Stimulated activated CD4-positive, alpha-beta T cell treated with anti-CD3 and anti-CD28 coated beads, Interleukin-15, amount 100 ng/mL, for 1 hour (primary cell): ENCODE measurements around the gene STXBP4.

Experiments used
- DNase-seq, 2 donors: peaks; one replicate each; pipeline ENCODE4 v3.0.0-alpha.2; 2020; ENCODE audit warnings: low read depth in 1 of 2, low spot score in 1 of 2

The STXBP4 gene, protein sequence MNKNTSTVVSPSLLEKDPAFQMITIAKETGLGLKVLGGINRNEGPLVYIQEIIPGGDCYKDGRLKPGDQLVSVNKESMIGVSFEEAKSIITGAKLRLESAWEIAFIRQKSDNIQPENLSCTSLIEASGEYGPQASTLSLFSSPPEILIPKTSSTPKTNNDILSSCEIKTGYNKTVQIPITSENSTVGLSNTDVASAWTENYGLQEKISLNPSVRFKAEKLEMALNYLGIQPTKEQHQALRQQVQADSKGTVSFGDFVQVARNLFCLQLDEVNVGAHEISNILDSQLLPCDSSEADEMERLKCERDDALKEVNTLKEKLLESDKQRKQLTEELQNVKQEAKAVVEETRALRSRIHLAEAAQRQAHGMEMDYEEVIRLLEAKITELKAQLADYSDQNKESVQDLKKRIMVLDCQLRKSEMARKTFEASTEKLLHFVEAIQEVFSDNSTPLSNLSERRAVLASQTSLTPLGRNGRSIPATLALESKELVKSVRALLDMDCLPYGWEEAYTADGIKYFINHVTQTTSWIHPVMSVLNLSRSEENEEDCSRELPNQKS

DNA sequence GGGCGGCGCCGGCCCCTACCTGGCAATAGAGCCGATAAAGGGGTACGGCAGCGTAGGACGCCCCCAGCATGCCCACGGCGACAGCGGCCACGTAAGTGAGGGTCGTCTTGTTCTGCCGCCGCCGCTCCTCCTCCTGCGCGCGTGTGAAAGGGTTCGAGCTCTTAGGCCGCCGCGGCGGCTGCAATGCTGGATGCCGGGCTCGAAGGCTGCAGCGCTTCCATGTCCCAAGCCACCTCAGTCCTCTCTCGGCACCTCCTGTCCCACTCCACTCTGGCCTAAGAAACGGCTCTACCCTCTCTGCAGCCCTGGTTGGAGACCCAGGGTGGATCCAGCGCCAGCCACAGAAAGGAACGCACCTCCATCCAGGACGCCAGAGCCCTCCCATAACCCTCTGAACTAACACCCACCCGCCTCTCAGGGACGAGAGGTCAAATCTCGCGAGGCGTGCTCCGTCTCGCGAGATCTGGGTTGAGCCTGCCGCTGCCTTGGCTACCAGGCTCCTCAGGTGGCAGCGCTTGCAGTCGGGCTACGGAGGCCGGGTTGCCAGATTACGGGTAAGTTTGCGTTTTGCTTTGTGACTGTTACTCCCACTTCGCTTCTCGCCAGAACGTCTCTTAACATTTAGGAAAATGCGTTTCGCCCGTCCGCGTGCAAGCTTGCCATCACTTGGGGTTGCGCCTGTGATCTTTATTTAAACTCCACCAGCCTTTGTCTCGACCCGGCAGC is at the start of gene STXBP4, which contains the start of gene COX11:
STXBP4 (plus strand) TSS at position 504 of the 726 bp plus-strand sequence. CDS start 17,455 bp downstream, outside the sequence.
COX11 (minus strand) TSS at position 393 of the 726 bp plus-strand sequence; CDS start at position 385, 8 bp downstream.
- peak; percentile 88 to 90 for DNase-seq

GRCh38 chr17:54919425-54919824 is 49.1 kb upstream of the STXBP4 start:
- no peak for DNase-seq

DNA sequence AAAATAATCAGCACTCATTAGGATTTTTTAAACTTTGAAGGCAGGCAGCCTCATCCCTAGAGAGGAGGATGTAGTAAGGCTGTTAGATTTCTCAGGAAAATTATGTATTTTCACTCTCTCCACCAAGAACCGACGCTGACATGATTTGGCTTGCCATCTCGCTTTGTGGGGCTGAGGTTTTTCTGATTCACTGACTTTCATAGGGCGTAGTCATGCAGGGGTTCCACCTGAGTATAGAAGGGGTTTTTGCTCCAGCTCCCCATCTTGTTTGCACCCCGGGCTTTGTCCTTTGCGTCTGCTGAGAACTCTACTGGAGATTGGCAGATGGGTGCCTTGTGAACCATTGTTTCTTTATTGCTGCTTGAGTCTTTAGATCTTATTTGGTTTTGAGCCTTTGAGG is 47.7 kb upstream of the STXBP4 start:
- DNase-seq = no peak

GRCh38 chr17:54924405-54924804 is 44.2 kb upstream of the STXBP4 start:
- DNase-seq = no peak

GRCh38 chr17:54927525-54927924 is 41.0 kb upstream of the STXBP4 start:
- no peak for DNase-seq

DNA sequence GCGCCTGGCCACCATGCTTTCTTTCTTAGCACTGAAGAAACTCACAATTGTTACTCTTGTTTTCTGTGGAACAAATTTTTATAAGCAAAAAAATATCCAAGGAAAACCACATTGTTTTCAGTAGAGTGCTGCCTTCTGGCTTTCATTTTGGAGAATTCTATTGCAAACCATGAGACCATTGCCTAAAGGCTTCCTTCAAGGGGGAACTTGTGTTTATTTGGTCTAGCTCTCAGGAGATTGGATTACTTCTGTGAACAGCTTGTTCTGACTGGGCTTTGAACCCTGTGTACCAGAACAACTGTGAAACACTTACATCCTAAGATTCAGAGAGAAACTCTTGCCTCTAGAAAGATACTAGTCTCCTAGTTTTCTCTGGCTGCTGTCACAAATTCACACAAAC is 35.9 kb upstream of the STXBP4 start:
- no peak for DNase-seq

DNA sequence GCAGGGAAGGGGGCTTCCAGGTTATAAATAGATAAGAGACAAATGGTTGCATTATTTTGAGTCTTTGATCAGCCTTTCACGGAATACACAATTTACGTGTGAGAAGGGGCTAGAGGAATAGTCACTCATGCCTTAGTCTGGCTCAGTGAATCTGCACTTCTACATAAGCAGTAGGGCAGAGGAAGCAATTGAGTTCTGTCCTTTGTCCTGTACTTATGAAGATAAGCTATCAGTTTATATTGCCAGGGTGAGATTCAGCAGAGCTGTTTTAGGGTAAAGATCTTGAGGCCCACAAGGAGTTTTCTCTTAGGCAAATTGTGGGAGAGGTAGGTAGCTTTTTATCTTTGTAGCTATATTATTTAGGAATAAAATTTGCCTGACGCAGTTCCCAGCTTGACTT is 34.6 kb upstream of the STXBP4 start:
- DNase-seq = no peak

DNA sequence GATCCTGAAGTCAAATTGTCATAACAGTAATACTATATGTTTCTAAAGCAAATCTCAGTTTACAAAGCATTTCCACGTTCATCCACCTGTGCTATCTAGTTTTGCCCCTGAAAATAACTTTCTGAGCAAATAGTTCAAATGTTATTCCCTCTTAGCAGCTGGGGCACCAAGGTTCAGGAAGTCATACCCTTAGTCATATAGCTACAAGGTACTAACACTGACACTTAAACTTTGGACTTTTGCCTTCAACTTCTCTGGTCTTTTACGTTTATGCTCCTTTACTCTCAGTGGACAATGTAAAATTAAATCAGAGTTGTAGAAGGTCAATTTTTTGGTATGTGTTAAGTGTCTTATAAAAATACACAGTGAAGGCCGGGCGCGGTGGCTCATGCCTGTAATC is 33.1 kb upstream of the STXBP4 start:
- DNase-seq = no peak

- no peak for DNase-seq
These were observed 31.5 kb upstream of the STXBP4 start for GRCh38 chr17:54937018-54937417.

DNA sequence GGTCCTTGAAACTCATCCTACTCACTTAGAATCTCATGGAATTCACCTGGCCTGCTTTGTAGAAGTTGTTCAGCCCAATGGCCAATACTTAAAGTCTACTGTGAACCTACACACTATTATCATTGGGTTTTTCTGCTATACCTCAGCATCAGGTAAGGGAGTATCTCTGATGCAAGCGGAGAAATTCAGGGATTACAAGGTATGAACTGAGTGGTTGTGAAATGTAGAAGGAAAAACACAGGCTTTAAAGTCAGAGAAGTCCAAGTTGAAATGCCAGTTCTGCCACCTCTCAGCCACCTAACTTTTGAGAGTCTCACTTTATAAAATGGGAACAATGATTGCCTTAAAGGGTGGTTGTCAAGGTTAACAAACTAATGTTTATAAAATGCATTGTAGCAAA is 31.1 kb upstream of the STXBP4 start:
- no peak for DNase-seq

GRCh38 chr17:54941285-54941684 is 27.3 kb upstream of the STXBP4 start:
- DNase-seq = no peak

- no peak for DNase-seq
These were observed 23.8 kb upstream of the STXBP4 start for GRCh38 chr17:54944796-54945195.

DNA sequence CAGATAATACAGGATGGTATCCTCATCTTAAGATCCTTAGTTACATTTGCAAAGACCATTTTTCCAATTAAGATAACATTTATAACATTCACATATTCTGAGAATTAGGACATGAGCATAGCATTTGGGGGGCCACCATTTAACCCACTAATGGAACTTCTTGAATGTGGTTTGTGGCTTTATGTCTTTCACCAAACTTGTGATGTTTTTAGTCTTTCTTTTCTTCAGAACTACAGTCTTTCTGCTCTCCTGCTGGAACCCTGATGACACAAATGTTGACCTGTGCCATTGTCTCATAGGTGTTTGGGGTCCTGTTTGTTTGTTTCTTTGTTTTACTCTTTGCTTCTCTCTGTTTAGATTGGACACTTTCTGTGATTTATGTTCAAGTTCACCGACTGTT is 23.3 kb upstream of the STXBP4 start:
- no peak for DNase-seq

- no peak for DNase-seq
These were observed 22.9 kb upstream of the STXBP4 start for GRCh38 chr17:54945671-54946070.

DNA sequence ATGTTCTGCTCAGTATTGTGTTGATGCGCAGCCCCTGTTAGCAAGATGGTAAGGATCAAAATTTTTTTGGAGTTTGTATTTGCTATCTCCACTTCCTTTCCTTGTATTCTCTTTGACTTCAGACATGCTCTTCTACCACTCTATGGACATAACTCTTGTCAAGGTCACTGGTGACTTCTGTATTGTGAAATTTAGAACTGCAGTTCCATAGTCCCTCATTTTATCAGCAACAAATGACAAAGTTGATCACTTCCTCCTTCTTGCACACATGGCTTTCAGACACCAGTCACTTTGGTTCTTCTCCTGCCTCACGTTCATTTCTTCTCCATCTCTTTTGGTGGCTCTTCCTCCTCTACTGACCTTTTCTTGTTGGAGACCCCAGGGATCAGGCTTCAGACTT is 21.2 kb upstream of the STXBP4 start:
- DNase-seq = no peak

DNA sequence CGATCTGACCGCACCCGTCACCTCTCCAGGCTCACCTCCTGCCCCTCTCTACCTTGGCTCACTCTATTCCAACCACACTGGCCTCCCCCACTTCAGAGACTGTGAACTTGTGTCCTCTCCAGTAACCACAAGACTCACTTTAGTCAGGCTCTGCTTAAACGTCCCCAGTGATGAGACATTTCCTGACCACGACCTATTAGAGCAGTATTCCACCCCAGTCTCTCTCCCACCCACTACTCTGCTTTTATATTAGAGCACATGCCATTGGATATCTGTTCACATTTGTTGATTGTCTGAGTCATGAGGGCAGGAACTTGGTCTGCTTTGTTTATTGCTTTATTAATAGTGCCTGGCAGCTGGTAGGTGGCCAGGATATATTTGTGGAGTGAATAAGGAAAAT is 20.2 kb upstream of the STXBP4 start:
- DNase-seq = no peak

DNA sequence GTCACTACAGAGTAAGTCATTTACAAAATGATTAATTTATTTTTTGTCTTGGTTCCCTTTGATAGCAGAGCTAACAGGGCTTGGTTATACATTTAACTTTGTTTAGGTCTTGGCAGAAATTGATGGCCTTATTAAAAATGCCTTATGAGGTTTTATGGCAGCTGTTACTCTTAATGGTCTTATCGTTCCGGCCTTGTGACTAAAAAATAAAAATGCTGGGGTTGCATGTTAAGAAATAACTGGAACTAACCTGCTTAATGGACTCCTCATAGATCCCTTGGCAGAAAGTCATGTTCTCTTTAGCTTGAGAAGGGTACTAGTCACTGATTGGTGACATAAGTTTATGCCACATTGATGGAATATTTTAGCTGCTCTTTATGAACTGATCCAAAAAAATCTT is 18.4 kb upstream of the STXBP4 start:
- no peak for DNase-seq

DNA sequence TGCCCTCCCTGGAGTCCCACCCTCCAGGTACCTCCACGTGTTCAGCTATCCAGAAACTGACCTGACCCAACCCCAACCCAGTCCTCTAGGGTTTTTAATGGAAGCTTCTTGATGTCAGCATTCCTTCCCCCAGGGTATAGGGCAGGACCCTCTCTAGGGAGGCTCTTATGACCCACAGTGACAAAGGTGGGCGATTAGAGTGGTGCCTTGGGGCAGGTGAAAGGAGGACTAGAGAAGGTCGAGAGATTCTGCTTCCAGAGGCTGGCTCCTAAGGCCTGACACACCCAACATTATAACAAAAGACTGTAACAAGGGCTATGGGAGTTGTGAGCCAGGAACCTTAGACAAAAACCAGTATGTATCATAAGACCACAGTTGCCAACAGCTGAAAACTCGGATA is 17.3 kb upstream of the STXBP4 start:
- no peak for DNase-seq

GRCh38 chr17:54956791-54957190 is 11.8 kb upstream of the STXBP4 start:
- no peak for DNase-seq

GRCh38 chr17:54967621-54968261 is 824 bp upstream of the STXBP4 start:
- no peak for DNase-seq

DNA sequence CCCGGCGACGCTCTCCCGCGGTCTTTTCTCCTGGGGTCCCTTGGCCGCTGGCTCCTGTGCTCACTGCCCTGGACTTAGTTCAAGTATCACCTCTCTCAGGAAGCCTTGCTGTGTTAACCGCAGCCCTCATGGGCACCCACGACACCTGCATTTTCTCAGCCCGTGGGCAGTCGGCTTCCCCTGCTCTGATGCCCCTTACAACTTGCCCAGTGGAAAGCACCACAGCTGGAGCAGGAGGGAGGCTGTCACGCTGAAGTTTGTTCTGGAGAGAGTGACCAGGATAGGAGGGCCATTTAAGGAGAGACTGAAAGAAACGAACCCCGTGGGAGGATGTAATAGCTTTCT is 395 bp downstream of the STXBP4 start:
- DNase-seq = peak in 1 of 2 donors; percentile 13
